ENCODE measurements around the gene IQGAP2. TPM values are rescaled to one million over a fixed set of nuclear protein-coding genes. Genes with fewer than 3 reads are reported as not detected.

Gene IQGAP2
- total RNA-seq, 2 donors from 2014 or later: 117 to 134 TPM

DNA sequence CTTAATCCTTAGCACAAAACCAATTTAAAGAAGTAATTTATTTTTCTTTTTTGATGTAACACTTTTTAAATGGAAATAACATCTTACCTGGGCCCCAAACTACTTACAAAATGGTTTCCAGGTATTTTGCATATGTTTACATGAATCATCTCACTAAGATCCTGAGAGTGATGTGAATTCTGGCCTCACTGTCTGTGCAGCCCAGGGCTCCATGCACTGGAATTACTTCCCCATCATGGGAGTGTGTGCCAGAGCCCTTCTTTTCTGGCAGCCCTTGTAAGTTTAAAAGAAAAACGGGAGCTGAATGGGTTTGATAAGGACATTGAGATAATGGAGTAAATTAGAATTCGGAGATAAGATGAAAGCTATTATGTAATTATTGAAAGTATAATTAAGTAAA lies 300.6 kb downstream of the IQGAP2 start:
- Mint-ChIP-seq H3K27ac (no peak overlapping the region), H3K27me3 (no peaks in the 10 kb centered on the region), H3K4me1 (peaks cover 2% of the 10 kb centered on the region), H3K36me3 (ENCODE audit: low read depth) (peaks cover 9% of the 10 kb centered on the region), H3K4me3 (no peak overlapping the region)
- H3K9me3 ChIP-seq (ENCODE audit: control insufficient read depth, low read length, poor library complexity, severe bottlenecking): no peaks in the 10 kb centered on the region
- ATAC-seq (no peak), DNase-seq (no peak)

- no peaks in the 10 kb centered on the region for H3K27me3 Mint-ChIP-seq
- ATAC-seq: no peak
- H3K27ac Mint-ChIP-seq: no peak overlapping the region
- peaks cover 2% of the 10 kb centered on the region for H3K4me1 Mint-ChIP-seq
- peaks cover 6% of the 10 kb centered on the region for H3K36me3 Mint-ChIP-seq (ENCODE audit: low read depth)
- DNase-seq: no peak
- H3K4me3 Mint-ChIP-seq: no peak overlapping the region
- H3K9me3 ChIP-seq (ENCODE audit: control insufficient read depth, low read length, poor library complexity, severe bottlenecking): no peaks in the 10 kb centered on the region
Measured at GRCh38 chr5:76704131-76704663, 301.1 kb downstream of the IQGAP2 start.

DNA sequence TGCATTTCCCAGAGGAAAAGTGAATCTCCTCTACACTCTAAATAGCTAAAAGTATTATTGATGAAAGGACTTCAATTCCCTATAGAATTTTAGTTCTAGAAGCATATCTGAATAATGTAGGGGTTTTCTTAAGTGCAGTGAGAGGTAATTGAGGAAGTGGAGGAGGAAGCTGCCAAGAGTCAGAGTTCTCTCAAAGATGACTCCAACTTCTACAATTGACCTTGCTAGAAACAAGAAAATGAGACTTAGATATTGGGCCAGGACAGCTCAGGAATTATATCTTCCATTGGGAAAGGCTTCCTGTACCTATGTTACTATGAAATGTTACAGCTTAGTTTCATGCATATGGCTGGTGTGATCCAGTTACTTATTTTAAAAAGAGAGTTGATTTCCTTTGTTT lies 302.5 kb downstream of the IQGAP2 start:
- DNase-seq: no peak
- Mint-ChIP-seq H3K27ac (no peak overlapping the region), H3K4me3 (no peak overlapping the region), H3K27me3 (no peaks in the 10 kb centered on the region), H3K4me1 (peaks cover 2% of the 10 kb centered on the region), H3K36me3 (ENCODE audit: low read depth) (peaks cover 6% of the 10 kb centered on the region)
- H3K9me3 ChIP-seq (ENCODE audit: control insufficient read depth, low read length, poor library complexity, severe bottlenecking): no peaks in the 10 kb centered on the region
- no peak for ATAC-seq

DNA sequence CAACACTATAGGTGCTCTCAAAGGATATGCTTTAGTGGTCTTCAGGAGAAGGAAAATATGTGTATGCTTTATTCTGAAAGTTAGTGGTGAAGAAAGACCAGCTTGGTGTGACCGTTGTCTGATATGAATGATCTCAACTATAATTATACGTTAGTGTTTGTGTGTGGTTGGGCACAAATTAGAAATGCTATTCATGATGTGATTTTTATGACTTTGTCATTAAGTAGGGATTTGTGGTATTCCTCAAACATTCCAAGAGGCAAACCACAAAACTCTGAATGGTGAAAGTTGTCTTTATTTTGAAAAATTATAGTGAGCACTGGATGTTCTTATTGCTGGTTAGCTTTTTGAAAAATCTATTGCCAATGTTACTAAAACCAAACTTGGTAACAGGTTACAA lies 306.7 kb downstream of the IQGAP2 start:
- no peak overlapping the region for H3K4me3 Mint-ChIP-seq
- H3K27ac Mint-ChIP-seq: no peak overlapping the region
- no peaks in the 10 kb centered on the region for H3K27me3 Mint-ChIP-seq
- no peaks in the 10 kb centered on the region for H3K9me3 ChIP-seq (ENCODE audit: control insufficient read depth, low read length, poor library complexity, severe bottlenecking)
- peaks cover 10% of the 10 kb centered on the region for H3K4me1 Mint-ChIP-seq
- ATAC-seq (no peak), DNase-seq (no peak)
- no peaks in the 10 kb centered on the region for H3K36me3 Mint-ChIP-seq (ENCODE audit: low read depth)

GRCh38 chr5:76710991-76711390 lies 307.9 kb downstream of the IQGAP2 start:
- peak overlapping the region; percentile 8 for H3K27ac Mint-ChIP-seq
- H3K36me3 Mint-ChIP-seq (ENCODE audit: low read depth): no peaks in the 10 kb centered on the region
- no peaks in the 10 kb centered on the region for H3K9me3 ChIP-seq (ENCODE audit: control insufficient read depth, low read length, poor library complexity, severe bottlenecking)
- H3K27me3 Mint-ChIP-seq: no peaks in the 10 kb centered on the region
- peaks cover 15% of the 10 kb centered on the region for H3K4me1 Mint-ChIP-seq
- ATAC-seq (no peak), DNase-seq (no peak)
- H3K4me3 Mint-ChIP-seq: no peak overlapping the region

- no peaks in the 10 kb centered on the region for H3K9me3 ChIP-seq (ENCODE audit: control insufficient read depth, low read length, poor library complexity, severe bottlenecking)
- H3K27ac Mint-ChIP-seq: peak overlapping the region; percentile 21
- peaks cover 14% of the 10 kb centered on the region for H3K27me3 Mint-ChIP-seq
- peaks cover 19% of the 10 kb centered on the region for H3K4me1 Mint-ChIP-seq
- ATAC-seq: peak; percentile 18
- peak overlapping the region; percentile 91 for H3K4me3 Mint-ChIP-seq
- H3K36me3 Mint-ChIP-seq (ENCODE audit: low read depth): no peaks in the 10 kb centered on the region
- no peak for DNase-seq
Measured at GRCh38 chr5:76714751-76715485, 311.8 kb downstream of the IQGAP2 start.

- Mint-ChIP-seq H3K36me3 (ENCODE audit: low read depth) (no peaks in the 10 kb centered on the region), H3K27me3 (peaks cover 14% of the 10 kb centered on the region), H3K27ac (no peak overlapping the region), H3K4me3 (peak overlapping the region; percentile 91), H3K4me1 (peaks cover 19% of the 10 kb centered on the region)
- DNase-seq (no peak), ATAC-seq (no peak)
- no peaks in the 10 kb centered on the region for H3K9me3 ChIP-seq (ENCODE audit: control insufficient read depth, low read length, poor library complexity, severe bottlenecking)
Measured at GRCh38 chr5:76715486-76715735, 312.3 kb downstream of the IQGAP2 start.

- ATAC-seq (peak; percentile 89), DNase-seq (peak; percentile 31 to 50 (median 35))
- H3K27me3 Mint-ChIP-seq: peaks cover 14% of the 10 kb centered on the region
- peaks cover 17% of the 10 kb centered on the region for H3K4me1 Mint-ChIP-seq
- H3K27ac Mint-ChIP-seq: peak within 1 kb of the TSS; percentile 21
- H3K4me3 Mint-ChIP-seq: peak within 1 kb of the TSS; percentile 91
- no peaks in the 10 kb centered on the region for H3K36me3 Mint-ChIP-seq (ENCODE audit: low read depth)
- H3K9me3 ChIP-seq (ENCODE audit: control insufficient read depth, low read length, poor library complexity, severe bottlenecking): no peaks in the 10 kb centered on the region
Measured at GRCh38 chr5:76715736-76716455, 312.8 kb downstream of the IQGAP2 start, which contains the start of gene F2R. TSS of gene F2R (plus strand) at chr5:76716126. CDS start at chr5:76716308, 182 bp downstream.

DNA sequence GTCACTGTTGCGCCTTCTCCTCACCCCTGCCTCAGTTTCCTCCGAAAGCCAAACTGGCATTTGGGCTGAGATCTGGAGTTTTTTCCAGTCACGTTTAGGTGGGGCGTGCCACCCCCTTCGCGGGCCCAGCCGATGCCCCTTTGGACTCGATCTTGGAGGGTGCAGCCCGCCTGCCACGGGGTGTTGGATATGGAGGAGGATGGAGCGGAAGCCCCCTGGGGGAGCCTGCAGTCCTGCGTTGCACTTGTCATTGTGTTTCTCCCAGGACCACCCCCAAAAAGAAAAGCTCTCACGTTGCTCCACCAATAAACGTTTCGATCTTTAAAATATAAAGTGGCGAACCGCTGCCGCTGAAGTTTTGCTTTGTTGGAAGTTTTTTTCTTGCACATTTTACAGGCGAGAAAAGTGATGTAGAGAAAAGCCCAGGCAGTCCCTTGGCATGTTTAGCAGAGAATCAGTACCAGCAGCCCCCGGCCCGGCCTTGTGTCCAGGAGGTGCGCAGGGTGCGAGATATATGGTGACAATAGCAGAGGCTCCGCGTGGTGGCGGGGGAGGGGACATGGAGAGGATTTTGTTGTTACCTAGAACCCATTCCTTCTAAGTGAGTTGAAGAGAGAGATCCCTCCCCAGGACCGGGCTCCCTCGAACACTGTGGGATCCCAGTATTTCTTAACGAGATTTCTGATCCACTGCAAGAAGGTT lies 313.5 kb downstream of the IQGAP2 start:
- no peak for DNase-seq
- no peaks in the 10 kb centered on the region for H3K9me3 ChIP-seq (ENCODE audit: control insufficient read depth, low read length, poor library complexity, severe bottlenecking)
- peaks cover 16% of the 10 kb centered on the region for H3K4me1 Mint-ChIP-seq

DNA sequence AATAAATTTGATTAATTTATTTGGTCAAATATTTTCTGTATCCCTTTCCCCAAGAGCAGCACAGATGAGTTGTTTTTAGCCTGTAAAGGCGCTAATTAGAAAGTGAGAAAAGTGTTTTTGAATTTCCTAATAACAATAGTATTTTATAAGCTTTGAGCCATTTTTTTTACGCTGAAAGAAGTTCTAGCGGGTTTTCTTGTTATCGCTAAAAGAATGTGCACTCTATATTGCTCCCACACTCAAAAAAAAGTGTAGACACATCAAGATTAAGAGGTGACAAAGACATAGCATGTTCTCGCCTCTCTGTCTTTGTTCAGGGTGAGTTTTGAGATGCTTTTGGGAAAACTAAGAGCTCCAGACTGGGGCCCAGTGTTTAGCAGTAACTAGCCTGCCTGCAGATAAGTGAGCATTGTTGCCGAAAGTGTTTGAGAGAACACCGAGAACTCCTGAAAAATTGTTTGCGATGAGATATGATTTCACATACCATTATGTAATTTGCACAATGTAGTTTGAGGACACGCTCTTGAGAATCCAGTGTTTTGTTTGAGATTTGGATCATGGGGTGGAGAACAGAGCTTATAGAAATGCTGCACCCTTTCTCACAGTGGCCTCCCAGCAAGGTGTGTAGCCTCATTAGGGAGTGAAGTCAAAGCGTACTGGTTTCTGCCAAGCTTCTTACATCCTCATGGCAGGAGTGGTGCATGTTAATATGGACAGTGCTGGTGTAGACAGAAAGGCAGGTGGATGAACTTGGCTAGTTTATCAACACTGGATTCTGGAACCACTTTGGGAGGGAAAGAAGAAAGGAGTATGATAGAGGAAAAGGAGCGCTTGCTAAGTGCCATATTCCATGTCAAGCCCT lies 314.4 kb downstream of the IQGAP2 start:
- H3K4me3 Mint-ChIP-seq: peak overlapping the region; percentile 41
- H3K27me3 Mint-ChIP-seq: peaks cover 14% of the 10 kb centered on the region
- ATAC-seq: no peak
- H3K36me3 Mint-ChIP-seq (ENCODE audit: low read depth): peaks cover 2% of the 10 kb centered on the region
- H3K9me3 ChIP-seq (ENCODE audit: control insufficient read depth, low read length, poor library complexity, severe bottlenecking): no peaks in the 10 kb centered on the region
- DNase-seq: no peak
- H3K27ac Mint-ChIP-seq: peak overlapping the region; percentile 21
- peaks cover 16% of the 10 kb centered on the region for H3K4me1 Mint-ChIP-seq

More for the DNA sequence above, 313.5 kb downstream of the IQGAP2 start:
- H3K36me3 Mint-ChIP-seq (ENCODE audit: low read depth): peaks cover 2% of the 10 kb centered on the region
- peak overlapping the region; percentile 91 for H3K4me3 Mint-ChIP-seq
- H3K27ac Mint-ChIP-seq: peak overlapping the region; percentile 21
- peaks cover 14% of the 10 kb centered on the region for H3K27me3 Mint-ChIP-seq
- no peak for ATAC-seq

DNA sequence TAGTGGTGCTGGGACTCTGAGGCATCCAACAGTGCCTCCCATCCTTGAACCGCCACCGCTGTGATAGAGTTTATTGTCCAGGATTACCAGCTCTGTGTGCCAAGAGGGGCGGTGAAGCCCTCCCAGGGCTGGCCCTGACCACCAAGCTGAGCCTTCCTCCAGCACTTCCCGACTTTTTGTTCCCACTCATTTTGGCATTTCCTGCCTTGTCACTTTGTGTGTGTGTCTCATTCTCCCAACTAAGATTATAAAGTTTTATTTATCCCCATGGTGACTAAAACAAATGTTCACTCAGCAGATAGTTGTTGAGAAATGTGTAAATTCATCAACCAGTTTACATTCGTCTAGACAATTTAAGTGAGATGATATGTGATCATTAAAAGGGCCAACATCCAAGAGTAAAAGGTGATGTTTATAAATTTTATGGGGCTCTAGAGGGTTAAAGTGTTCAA lies 315.3 kb downstream of the IQGAP2 start:
- Mint-ChIP-seq H3K27ac (no peak overlapping the region), H3K27me3 (peaks cover 14% of the 10 kb centered on the region), H3K36me3 (ENCODE audit: low read depth) (peaks cover 2% of the 10 kb centered on the region), H3K4me1 (peaks cover 16% of the 10 kb centered on the region), H3K4me3 (no peak overlapping the region)
- DNase-seq: no peak
- no peaks in the 10 kb centered on the region for H3K9me3 ChIP-seq (ENCODE audit: control insufficient read depth, low read length, poor library complexity, severe bottlenecking)
- no peak for ATAC-seq

DNA sequence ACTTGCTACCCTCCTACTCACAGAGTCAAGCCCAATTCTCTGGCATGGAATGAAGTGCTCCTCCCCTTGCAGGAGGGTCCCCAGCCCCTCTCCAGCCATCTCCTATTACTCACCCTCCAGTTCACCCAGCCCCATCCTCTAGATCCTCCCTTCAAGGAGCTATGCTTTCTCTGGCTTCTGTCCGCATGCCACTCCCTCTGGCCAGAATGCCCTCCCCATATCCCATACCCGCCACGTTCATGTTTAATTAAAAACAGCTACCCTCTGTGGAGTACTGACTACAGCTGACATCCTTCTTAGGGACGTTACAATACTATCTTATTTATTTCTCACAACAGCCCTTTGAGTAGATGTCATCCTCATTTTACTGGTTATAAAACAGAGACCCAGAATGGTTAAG lies 315.8 kb downstream of the IQGAP2 start:
- H3K27me3 Mint-ChIP-seq: peaks cover 14% of the 10 kb centered on the region
- H3K4me3 Mint-ChIP-seq: no peak overlapping the region
- no peak overlapping the region for H3K27ac Mint-ChIP-seq
- ATAC-seq: no peak
- H3K36me3 Mint-ChIP-seq (ENCODE audit: low read depth): peaks cover 2% of the 10 kb centered on the region
- DNase-seq: no peak
- no peaks in the 10 kb centered on the region for H3K9me3 ChIP-seq (ENCODE audit: control insufficient read depth, low read length, poor library complexity, severe bottlenecking)
- peaks cover 18% of the 10 kb centered on the region for H3K4me1 Mint-ChIP-seq
